ENCODE data around the gene OXCT1. TPM values are rescaled to one million over a fixed set of nuclear protein-coding genes. Genes with fewer than 3 reads are reported as not detected.

Gene OXCT1
- total and polyA plus RNA-seq, 2 of the 13 experiments (the other 11 are each of a cell fraction or from before 2014, with no cell fraction given) = 0.92 to 4.7 TPM

GRCh38 chr5:41885286-41885685 is 15.1 kb upstream of the OXCT1 start:
- no peaks in the 10 kb centered on the region for H4K20me1 ChIP-seq (ENCODE audit: insufficient read depth, low read length)
- BruUV-seq (replicated peaks) = no TSS peak
- DNase-seq (ENCODE audit: low spot score) (no peak), ATAC-seq (no peak), FAIRE-seq (no peak)
- intact Hi-C loops (cut with micrococcal nuclease; ENCODE audit: unreplicated experiment) (no loop called here), in situ Hi-C loops (cut with HindIII; ENCODE audit: extremely low pct_ligation_motif_present, low pct_unique_long_range_greater_than_20kb) (no loop called here)
- H3K4me1 ChIP-seq (ENCODE audit: insufficient read depth, low read length) = no peaks in the 10 kb centered on the region
- no peak overlapping the region for H3K4me2 ChIP-seq (ENCODE audit: low read depth, low read length)
- H3K79me2 ChIP-seq (ENCODE audit: insufficient read depth, low read length) = no peaks in the 10 kb centered on the region
- no peak overlapping the region for H3K27ac ChIP-seq (ENCODE audit: extremely low read length, insufficient read depth, low read length)
- no peaks in the 10 kb centered on the region for H3K27me3 ChIP-seq (ENCODE audit: control insufficient read depth in 1 of 2, insufficient read depth in 2 of 2, low read length in 2 of 2)
- H3K4me3 ChIP-seq (replicated peaks in 1 of 3; ENCODE audit: insufficient read depth in 1 of 3, low read depth in 2 of 3, low read length in 3 of 3) = no peak overlapping the region
- TF ChIP-seq DPF2 (CRISPR knock-in tag; IDR thresholded peaks at IDR 0.05; ENCODE audit: borderline replicate concordance, low read depth) (no peak), ELF3 (CRISPR knock-in tag; IDR thresholded peaks at IDR 0.05) (no peak), ZKSCAN5 (CRISPR knock-in tag; IDR thresholded peaks at IDR 0.05) (no peak), MIER3 (CRISPR knock-in tag; IDR thresholded peaks at IDR 0.05; ENCODE audit: borderline replicate concordance) (no peak), MXI1 (IDR thresholded peaks at IDR 0.05; ENCODE audit: borderline replicate concordance, low read depth, low read length) (no peak), ZNF768 (CRISPR knock-in tag; IDR thresholded peaks at IDR 0.05) (no peak), GTF3A (CRISPR knock-in tag; conservative IDR thresholded peaks at IDR 0.05) (no peak), ZNF749 (CRISPR knock-in tag; IDR thresholded peaks at IDR 0.05; ENCODE audit: borderline replicate concordance) (no peak), ATAD3A (CRISPR knock-in tag; IDR thresholded peaks at IDR 0.05) (no peak), HHEX (CRISPR knock-in tag; IDR thresholded peaks at IDR 0.05) (no peak), BORCS8-MEF2B (CRISPR knock-in tag; IDR thresholded peaks at IDR 0.05) (no peak), ONECUT2 (CRISPR knock-in tag; IDR thresholded peaks at IDR 0.05) (no peak), RAD21 (CRISPR knock-in tag; IDR thresholded peaks at IDR 0.05) (no peak), ZNF143 (CRISPR knock-in tag; IDR thresholded peaks at IDR 0.05) (no peak)
- ChIA-PET CTCF (ENCODE audit: low intra/inter-chr PET ratio, low total read pairs) (no interaction called here), POLR2A (no interaction called here)
- no peaks in the 10 kb centered on the region for H3K9me3 ChIP-seq (ENCODE audit: low read length)
- H2AFZ ChIP-seq (ENCODE audit: low read length) = no peak overlapping the region
- no peak overlapping the region for H3K9ac ChIP-seq (ENCODE audit: insufficient read depth, low read depth, low read length)
- H3K36me3 ChIP-seq (replicated peaks in 1 of 2; ENCODE audit: control insufficient read depth in 1 of 2, insufficient read depth in 2 of 2, low read length in 2 of 2) = no peaks in the 10 kb centered on the region
